Measurements from ENCODE around the gene ZSWIM1. TPM values are rescaled to one million over a fixed set of nuclear protein-coding genes. Genes with fewer than 3 reads are reported as not detected.

Gene ZSWIM1
- total and polyA plus RNA-seq, 2 of the 13 experiments (the other 11 are each of a cell fraction or from before 2014, with no cell fraction given) = 9.5 to 11.7 TPM

- TF ChIP-seq KLF15 (CRISPR knock-in tag; IDR thresholded peaks at IDR 0.05; ENCODE audit: borderline replicate concordance) = no peak
- TF ChIP-seq ZSCAN22 (CRISPR knock-in tag; IDR thresholded peaks at IDR 0.05) = no peak
- TF ChIP-seq, protein P1, sequence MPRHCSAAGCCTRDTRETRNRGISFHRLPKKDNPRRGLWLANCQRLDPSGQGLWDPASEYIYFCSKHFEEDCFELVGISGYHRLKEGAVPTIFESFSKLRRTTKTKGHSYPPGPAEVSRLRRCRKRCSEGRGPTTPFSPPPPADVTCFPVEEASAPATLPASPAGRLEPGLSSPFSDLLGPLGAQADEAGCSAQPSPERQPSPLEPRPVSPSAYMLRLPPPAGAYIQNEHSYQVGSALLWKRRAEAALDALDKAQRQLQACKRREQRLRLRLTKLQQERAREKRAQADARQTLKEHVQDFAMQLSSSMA (CRISPR knock-in tag; IDR thresholded peaks at IDR 0.05) = no peak
- TF ChIP-seq, protein P2, sequence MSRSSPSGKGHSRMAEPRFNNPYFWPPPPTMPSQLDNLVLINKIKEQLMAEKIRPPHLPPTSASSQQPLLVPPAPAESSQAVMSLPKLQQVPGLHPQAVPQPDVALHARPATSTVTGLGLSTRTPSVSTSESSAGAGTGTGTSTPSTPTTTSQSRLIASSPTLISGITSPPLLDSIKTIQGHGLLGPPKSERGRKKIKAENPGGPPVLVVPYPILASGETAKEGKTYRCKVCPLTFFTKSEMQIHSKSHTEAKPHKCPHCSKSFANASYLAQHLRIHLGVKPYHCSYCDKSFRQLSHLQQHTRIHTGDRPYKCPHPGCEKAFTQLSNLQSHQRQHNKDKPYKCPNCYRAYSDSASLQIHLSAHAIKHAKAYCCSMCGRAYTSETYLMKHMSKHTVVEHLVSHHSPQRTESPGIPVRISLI (CRISPR knock-in tag; IDR thresholded peaks at IDR 0.05; ENCODE audit: borderline replicate concordance) = no peak
- TF ChIP-seq TMF1 (CRISPR knock-in tag; IDR thresholded peaks at IDR 0.05; ENCODE audit: low read depth) = no peak
- TF ChIP-seq ZNF841 (CRISPR knock-in tag; IDR thresholded peaks at IDR 0.05; ENCODE audit: borderline replicate concordance) = no peak
- no peak for TF ChIP-seq ISL2 (CRISPR knock-in tag; IDR thresholded peaks at IDR 0.05)
- TF ChIP-seq ELF1 (CRISPR knock-in tag; IDR thresholded peaks at IDR 0.05) = no peak
- TF ChIP-seq ZKSCAN8 (CRISPR knock-in tag; IDR thresholded peaks at IDR 0.05; ENCODE audit: borderline replicate concordance) = no peak
- TF ChIP-seq NCOA1 (CRISPR knock-in tag; IDR thresholded peaks at IDR 0.05) = no peak
- TF ChIP-seq ZNF691 (CRISPR knock-in tag; IDR thresholded peaks at IDR 0.05; ENCODE audit: borderline replicate concordance, low read depth) = no peak
- TF ChIP-seq FOSL2 (CRISPR knock-in tag; IDR thresholded peaks at IDR 0.05) = 0 out of 2 replicates have a peak, but pooled peaks have one; percentile 17
- TF ChIP-seq HMGA1 (CRISPR knock-in tag; conservative IDR thresholded peaks at IDR 0.05) = no peak
- TF ChIP-seq POLR2G (IDR thresholded peaks at IDR 0.05; ENCODE audit: low read depth, low read length) = no peak
- 0 out of 2 replicates have a peak, but pooled peaks have one; percentile 36 for TF ChIP-seq WIZ (CRISPR knock-in tag; IDR thresholded peaks at IDR 0.05)
- TF ChIP-seq PHF20 (CRISPR knock-in tag; IDR thresholded peaks at IDR 0.05) = no peak
- TF ChIP-seq PAX8 (CRISPR knock-in tag; IDR thresholded peaks at IDR 0.05; ENCODE audit: borderline replicate concordance) = no peak
- TF ChIP-seq, protein P3, sequence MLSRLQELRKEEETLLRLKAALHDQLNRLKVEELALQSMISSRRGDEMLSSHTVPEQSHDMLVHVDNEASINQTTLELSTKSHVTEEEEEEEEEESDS (CRISPR knock-in tag; IDR thresholded peaks at IDR 0.05; ENCODE audit: borderline replicate concordance) = no peak
- TF ChIP-seq ZNF446 (CRISPR knock-in tag; IDR thresholded peaks at IDR 0.05) = no peak
- peak; percentile 6 for TF ChIP-seq HNRNPK (IDR thresholded peaks at IDR 0.05; ENCODE audit: low read depth, low read length, poor library complexity, severe bottlenecking)
- no peak for TF ChIP-seq ZMYM3 (CRISPR knock-in tag; IDR thresholded peaks at IDR 0.05)
- 0 out of 2 replicates have a peak, but pooled peaks have one; percentile 10 for TF ChIP-seq ZNF30 (CRISPR knock-in tag; IDR thresholded peaks at IDR 0.05)
- TF ChIP-seq, protein P4, sequence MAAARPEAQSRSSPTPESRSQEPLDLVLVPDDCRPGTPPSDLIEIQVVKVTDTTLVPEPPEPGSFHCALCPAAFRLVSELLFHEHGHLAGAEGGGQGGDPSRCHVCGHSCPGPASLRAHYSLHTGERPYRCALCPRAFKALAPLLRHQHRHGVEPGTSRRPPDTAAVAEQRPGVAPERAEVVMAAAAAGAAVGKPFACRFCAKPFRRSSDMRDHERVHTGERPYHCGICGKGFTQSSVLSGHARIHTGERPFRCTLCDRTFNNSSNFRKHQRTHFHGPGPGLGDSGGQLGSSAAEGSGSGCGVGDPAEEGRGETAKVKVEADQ (CRISPR knock-in tag; IDR thresholded peaks at IDR 0.05; ENCODE audit: borderline replicate concordance) = 0 out of 2 replicates have a peak, but pooled peaks have one; percentile 55
- TF ChIP-seq CREM (IDR thresholded peaks at IDR 0.05) = no peak
- no peak for TF ChIP-seq CREM (CRISPR knock-in tag; IDR thresholded peaks at IDR 0.05)
- no peak for TF ChIP-seq RFX3 (CRISPR knock-in tag; IDR thresholded peaks at IDR 0.05)
- TF ChIP-seq ZNF282 (IDR thresholded peaks at IDR 0.05; ENCODE audit: partially characterized antibody) = no peak
- no peak for TF ChIP-seq ZNF772 (CRISPR knock-in tag; IDR thresholded peaks at IDR 0.05)
- TF ChIP-seq HOXA3 (CRISPR knock-in tag; IDR thresholded peaks at IDR 0.05) = 0 out of 2 replicates have a peak, but pooled peaks have one; percentile 10
Observed at GRCh38 chr20:45910670-45911485, 29.9 kb downstream of the ZSWIM1 start (continued).
